ENCODE data around the gene CABLES2.

The CABLES2 gene

DNA sequence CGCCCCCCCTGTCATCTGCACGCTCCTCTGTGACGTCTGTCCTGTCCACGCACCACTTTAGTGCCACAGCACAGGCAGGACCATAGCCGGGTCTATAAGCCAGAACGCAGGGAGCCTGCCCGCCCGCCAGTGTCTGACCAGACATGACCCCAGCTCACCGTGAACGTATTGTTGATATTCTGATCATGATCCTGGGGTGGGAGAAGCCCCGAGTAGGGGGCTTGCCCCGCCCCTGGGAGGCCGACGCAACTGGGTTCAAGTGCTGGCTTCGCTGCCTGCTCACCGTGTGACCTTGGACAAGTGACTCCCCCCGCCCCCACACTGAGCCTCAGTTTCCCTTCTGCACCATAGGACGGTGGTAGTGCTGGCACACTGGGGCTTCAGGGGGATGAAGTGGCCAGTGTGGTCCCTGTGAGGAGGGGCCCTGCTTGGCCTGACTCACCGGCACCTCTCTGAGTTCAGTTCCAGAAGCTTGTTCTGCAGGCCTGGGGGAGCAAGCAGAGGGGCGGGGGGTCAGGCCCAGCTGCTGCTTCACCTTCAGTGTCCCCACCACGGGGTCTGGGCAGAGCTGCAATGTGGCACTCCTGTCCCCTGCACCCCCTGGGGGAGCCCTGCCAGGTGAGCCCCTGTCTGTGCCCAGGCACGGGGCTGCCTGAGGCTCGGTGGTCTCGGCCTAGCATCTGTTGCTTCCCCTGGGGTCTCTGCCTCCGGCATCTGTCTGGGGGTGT lies 11.1 kb upstream of the CABLES2 start:
- DNase-seq (ENCODE audit: low read depth): no peak

DNA sequence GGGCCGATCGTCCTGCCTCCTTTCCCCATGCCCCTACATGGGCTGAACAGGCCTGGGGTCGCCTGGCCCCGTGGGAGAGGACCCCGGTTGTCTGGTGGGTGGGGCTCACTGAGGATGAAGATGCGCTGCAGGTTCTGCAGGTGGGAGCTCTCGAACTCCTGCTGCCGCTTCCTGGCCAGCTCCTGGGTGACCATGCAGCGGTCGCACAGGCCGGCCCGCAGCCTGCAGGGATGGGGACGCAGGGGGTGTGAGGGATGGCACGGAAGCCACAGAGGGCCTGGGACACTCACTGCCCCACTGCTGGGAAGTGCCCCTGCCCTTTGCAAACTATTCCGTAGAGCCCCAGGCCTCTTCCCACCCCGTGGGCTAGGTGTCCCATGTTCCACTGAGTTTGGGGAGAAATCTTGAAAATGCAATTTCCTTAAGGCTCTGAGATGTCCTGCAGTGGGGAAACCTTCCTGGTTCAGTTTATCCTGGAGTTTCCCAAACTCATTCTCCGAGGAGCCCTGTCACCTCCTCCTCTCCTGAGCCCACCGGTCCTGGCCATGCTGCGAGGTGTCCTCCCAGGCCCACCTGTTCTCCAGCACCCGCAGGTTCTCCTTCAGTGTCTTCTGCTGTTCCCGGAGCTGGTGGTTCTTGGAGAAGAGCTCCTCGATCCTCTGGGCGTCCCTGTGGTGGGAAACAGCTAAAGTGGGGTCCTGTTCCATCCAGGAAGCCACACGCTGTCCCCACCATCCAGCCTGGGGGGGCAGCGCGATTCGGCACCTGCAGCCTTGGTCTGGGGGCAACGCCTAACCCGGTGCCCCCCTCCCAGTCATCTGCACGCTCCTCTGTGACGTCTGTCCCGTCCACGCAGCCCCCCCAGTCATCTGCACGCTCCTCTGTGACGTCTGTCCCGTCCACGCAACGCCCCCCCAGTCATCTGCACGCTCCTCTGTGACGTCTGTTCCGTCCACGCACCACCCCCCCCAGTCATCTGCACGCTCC lies 9.9 kb upstream of the CABLES2 start:
- no peak for DNase-seq (ENCODE audit: low read depth)

GRCh38 chr20:62415354-62416111 lies 8.4 kb upstream of the CABLES2 start:
- no peak for DNase-seq (ENCODE audit: low read depth)

- no peak for DNase-seq (ENCODE audit: low read depth)
Observed at GRCh38 chr20:62413896-62414481, 6.9 kb upstream of the CABLES2 start.

- no peak for DNase-seq (ENCODE audit: low read depth)
Observed at GRCh38 chr20:62413025-62413570, 6.0 kb upstream of the CABLES2 start.

DNA sequence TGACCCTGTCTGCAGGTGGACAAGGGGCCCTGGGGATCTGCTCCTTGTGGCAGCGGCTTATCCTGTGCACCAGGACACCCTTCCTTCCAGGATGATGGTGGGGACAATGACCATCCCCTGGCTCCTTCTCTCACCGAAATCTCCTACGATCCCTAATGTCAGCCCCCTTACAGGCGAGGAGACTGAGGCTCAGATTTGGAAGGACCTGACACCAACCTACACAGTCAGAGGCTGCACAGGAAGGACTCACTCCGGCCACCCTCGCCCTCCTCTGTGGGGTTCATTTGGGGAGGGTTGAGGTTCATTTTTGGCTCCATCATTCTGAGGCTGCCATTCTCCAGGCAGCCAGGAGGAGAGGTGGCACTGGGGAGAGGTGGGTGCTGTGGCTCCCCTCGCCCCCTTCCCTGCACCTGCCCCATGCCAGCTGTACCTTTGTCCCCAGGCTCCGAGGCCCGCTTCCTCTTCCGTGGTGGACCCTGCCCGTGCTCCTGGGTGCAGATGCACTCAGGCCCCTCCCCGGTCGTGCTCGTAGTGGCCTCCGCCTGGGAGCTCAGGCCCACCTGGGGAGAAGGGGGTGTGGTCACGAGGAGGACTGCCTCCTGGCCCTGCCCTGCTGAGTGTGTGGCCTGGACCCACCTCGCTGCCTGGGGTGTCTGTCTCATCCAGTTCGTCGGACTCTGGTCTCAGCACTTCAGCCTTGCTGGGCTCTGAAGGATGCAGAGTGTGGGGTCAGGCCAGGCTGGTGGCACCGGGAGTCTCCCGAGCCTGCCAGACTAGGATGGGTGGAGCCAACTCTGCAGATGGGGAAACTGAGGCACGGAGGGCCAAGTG lies 5.3 kb upstream of the CABLES2 start:
- no peak for DNase-seq (ENCODE audit: low read depth)

DNA sequence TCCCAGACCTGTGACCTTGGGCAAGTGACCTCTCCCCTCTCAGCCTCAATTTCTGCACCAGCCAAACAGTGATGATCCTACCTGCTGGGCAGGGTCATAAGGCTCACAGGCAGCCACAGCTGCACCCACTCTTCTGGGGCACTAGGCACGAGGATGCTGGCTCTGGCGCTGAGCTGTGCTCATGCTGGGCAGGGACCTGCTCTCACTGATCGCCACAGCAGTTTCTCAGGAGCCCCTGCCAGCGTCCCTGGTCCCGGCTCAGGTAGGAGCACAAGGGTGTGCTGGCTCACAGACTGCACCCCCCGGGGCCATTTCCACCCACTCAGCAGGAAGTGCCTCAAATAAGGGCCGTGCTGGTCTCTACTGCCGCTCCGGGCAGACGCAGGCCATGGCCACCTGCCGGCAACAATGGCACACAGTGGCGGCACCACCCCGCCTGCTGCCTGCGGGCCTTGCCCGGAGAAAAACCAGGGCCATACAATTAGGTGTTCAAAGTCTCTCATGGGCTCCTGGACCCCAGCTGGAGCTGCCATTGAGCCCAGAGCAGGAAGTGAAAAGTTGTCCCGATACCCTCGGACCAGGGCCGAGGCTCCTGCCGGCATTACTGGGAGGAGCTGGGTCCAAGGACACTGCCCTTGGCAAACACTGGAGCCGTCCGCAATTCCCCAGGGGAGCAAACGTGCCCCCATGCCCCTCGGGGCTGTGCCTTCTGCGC lies 4.6 kb upstream of the CABLES2 start:
- DNase-seq (ENCODE audit: low read depth): no peak

- DNase-seq (ENCODE audit: low read depth): no peak
Observed at GRCh38 chr20:62410746-62411478, 3.8 kb upstream of the CABLES2 start.

DNA sequence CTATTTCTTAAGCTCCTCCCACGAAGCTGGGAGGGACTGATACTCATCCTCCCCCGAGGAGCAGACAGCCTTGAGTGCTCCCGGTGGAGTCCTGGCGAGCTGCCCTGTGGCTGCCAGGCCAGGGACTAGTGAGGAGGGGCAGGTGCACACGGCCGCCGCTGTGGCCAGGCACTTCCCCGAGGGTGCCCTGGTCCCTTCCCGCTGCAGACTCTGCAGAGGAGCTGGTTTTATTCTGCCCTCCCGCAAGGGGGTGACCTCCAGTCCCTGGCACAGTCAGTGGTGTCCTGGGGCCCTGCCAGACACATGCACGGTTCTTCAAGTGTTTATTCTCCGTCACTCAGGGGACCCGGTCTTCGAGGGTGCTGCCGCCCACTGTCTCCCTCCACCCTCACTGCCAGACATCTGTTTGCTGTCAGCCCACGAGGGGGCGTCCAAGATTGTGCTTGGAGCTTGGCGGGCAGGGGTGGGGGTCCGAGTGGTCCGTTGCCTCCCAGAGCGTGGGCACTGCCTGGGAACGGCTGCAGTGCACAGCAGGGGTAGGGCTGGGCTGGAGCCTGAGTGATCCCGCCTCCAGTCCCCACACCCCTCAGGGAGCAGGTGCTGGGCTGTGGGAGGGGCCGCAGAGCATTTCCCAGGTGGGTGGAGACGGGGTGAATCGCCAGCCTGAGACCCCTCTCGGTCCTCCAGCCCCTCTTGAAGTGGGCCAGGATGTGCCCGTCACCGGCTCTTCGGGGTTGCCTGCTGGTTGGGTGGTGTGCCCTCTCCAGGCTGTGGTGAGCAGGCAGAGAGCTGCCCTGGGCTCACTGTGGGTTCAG lies 3.1 kb upstream of the CABLES2 start:
- peak; percentile 39 for DNase-seq (ENCODE audit: low read depth)

GRCh38 chr20:62409086-62409853 lies 2.2 kb upstream of the CABLES2 start:
- DNase-seq (ENCODE audit: low read depth): no peak

DNA sequence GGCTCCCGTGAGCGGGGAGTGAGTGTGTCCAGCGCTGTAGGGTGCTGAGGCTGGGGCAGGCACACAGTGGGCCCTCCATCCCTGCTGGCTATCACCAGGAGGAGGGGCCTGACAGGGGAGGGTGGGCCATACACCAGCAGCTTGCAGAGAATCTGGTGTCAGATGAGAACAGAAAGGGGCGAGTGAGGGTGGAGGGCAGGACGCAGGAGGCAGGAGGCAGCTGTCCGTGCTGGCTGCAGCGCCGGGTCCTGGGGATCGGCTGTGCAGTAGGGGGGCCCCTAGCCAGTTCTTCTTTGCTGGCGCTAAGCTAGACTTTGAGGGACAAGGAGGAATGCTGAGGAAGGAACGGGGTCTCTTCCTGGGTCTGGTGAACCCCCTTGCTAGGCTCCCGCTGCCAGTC lies 1.6 kb upstream of the CABLES2 start:
- no peak for DNase-seq (ENCODE audit: low read depth)

DNA sequence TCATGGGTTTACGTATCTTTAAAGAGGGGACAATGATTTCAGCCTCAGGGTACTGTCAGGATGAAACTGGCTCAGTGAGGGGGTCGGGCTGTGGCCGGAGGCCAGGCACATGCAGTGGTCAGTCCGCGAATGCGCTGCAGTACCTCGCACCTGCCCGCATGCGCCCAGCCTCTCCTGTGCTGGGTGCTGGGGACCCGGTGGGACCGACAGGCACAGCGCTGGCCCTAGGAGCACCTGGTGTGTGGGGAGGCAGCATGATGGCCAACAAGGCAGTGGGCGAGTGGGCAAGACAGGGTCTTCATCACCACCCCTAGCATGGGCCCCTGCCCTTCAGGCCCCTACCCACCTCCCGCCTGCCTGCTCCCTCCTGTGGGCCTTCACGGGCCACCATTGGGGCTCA lies 970 bp upstream of the CABLES2 start:
- no peak for DNase-seq (ENCODE audit: low read depth)

- no peak for DNase-seq (ENCODE audit: low read depth)
Observed at GRCh38 chr20:62406635-62407176, 379 bp downstream of the CABLES2 start.

GRCh38 chr20:62405981-62406513 lies 1.0 kb downstream of the CABLES2 start:
- DNase-seq (ENCODE audit: low read depth): no peak

- peak; percentile 59 for DNase-seq (ENCODE audit: low read depth)
Observed at GRCh38 chr20:62405108-62405980, 1.7 kb downstream of the CABLES2 start.

GRCh38 chr20:62404761-62405107 lies 2.4 kb downstream of the CABLES2 start:
- DNase-seq (ENCODE audit: low read depth): no peak

Data from amniotic epithelial cell (primary cell).